Motor neuron (in vitro differentiated cells): ENCODE measurements around the gene SLC6A19. TPM values are rescaled to one million over a fixed set of nuclear protein-coding genes. Genes with fewer than 3 reads are reported as not detected.
"Not testable (repeated sequence)": the region's sequence is repeated elsewhere in the genome, so short reads cannot be mapped to it uniquely, and the experiment has no call there.

Source experiments
- ATAC-seq, 8 experiments: fragments of 200-7000 bp; cut with Tn5 transposase; replicated peaks in 6 of 8; 2 replicates each; pipeline ENCODE4 v1.8.0; 2021; ENCODE audit warnings: mild to moderate bottlenecking in 8 of 8, moderate library complexity in 8 of 8
- H3K27ac ChIP-seq, 2 donors: fragments of 250-450 bp; sonication (Bioruptor Pico); 2 replicates each; pipeline ENCODE4 v1.9.0; 2021; ENCODE audit warnings: antibody characterized with exemption in 2 of 2, mild to moderate bottlenecking in 2 of 2, moderate library complexity in 1 of 2
- H3K4me1 ChIP-seq, 2 donors: fragments of 250-450 bp; sonication (Bioruptor Pico); replicated peaks in 1 of 2; 2 replicates each; pipeline ENCODE4 v1.6.1; 2021; ENCODE audit warnings: antibody characterized with exemption in 2 of 2, mild to moderate bottlenecking in 2 of 2, moderate library complexity in 1 of 2
- H3K4me3 ChIP-seq, 5 donors: fragments of 250-450 bp; sonication (Bioruptor Pico); 2 replicates each; pipeline ENCODE4 v1.9.0; 2021; ENCODE audit warnings: antibody characterized with exemption in 5 of 5, mild to moderate bottlenecking in 5 of 5, moderate library complexity in 4 of 5
- WGBS, 10 experiments: fragments of 450-650 bp; shearing (Covaris generic); methylation state at CpG; one replicate each; pipeline ENCODE4 v1.0.0; 2022; 5-methylcytosine and 5-hydroxymethylcytosine counted together
- in situ Hi-C, 9 experiments: fragments of 400-800 bp; cut with MboI; loops; one replicate each; pipeline ENCODE4 v1.15.0; 2021; ENCODE audit warnings: low sequenced_read_pairs in 9 of 9, low pct_unique_long_range_greater_than_20kb in 2 of 9; ENCODE audit not compliant: unreplicated experiment in 9 of 9
- total RNA-seq, 8 experiments: library from RNA; unstranded; fragments of 300-600 nt; gene quantifications; 2 replicates each; pipeline versions ENCODE4 v1.2.3 to v1.2.4, GENCODE V29; 2022

The SLC6A19 gene
- total RNA-seq: under 1 TPM in 5 of 8 experiments, not detected in 3; 0.04 to 0.24 (median 0.10) TPM

DNA sequence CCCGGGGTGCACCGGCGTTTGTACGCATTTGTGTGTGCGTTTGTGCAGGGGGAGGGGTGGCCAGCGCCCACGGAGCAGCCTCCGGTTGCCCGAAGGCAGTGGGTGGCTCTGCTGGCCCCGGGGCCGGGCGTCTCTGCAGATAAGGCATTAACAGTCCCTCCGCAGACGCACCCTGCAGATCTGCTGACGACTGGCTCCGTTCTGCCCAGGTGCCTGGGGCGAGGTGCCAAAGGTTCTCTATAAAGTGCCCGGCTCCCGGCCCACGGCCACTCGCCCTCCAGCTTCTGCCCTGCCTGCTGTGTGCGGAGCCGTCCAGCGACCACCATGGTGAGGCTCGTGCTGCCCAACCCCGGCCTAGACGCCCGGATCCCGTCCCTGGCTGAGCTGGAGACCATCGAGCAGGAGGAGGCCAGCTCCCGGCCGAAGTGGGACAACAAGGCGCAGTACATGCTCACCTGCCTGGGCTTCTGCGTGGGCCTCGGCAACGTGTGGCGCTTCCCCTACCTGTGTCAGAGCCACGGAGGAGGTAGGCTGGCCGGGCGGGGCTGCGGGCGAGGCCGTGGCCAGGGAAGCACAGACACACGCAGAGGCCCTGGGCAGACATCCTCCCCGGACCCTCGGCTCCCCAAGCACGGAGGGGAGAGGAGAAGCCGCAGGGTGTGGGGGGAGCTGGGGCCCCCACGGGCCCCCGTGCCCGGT is at the start of gene SLC6A19:
SLC6A19 (plus strand) TSS at position 269 of the 699 bp plus-strand sequence; CDS start at position 325, 56 bp downstream.
- in situ Hi-C loops: loop anchor here in 1 of 9 experiments (25.0 kb wide), 1 partner anchor 436 kb away; no protein-coding TSS in a partner anchor
- WGBS, 10 experiments: 22 to 90% methylated on average over 7 to 18 of the region's 51 CpGs; no CpG with 5 or more reads in 8 of the 10 experiments

DNA sequence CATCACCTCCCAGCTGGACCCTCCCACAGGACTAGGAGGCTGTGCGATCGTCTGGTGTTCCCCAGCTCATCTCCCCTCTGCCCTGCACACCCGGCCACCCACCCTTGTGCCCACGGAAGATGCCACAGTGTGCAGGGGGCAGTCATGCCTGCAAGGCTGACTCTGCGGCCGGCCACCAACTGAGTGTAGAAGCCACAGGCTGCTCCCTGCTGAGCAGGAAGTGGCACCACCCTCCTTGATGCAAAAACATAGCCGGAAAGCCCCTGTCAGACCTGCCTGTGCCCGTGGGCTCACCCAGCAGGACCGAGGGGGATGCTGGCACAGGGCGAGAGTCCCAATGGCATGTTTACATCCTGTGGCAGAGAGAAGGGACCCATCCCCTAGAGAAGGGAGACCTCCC is 49.2 kb upstream of the SLC6A19 start:
- no peak for ATAC-seq
- Histone ChIP-seq H3K4me1 (peaks cover 2 to 16% of the 10 kb centered on the region in 2 donors), H3K4me3 (no peak overlapping the region), H3K27ac (no peak overlapping the region)
- in situ Hi-C loops: loop anchor here in 5 of 9 experiments (25.0 kb wide), 2 partner anchors 215 to 485 kb away; no protein-coding TSS in a partner anchor
- 71% methylated on average over 4 of the region's 10 CpGs; no CpG with 5 or more reads in 9 of the 10 experiments for WGBS, 10 experiments

More for the DNA sequence above, at the start of gene SLC6A19:
- no peak for ATAC-seq
- H3K4me1 ChIP-seq: peaks cover 0 to 5% of the 10 kb centered on the region in 2 donors
- H3K4me3 ChIP-seq: no peak within 1 kb of the TSS
- H3K27ac ChIP-seq: no peak within 1 kb of the TSS

GRCh38 chr5:1152771-1153282 is 48.6 kb upstream of the SLC6A19 start:
- peaks cover 2 to 16% of the 10 kb centered on the region in 2 donors for H3K4me1 ChIP-seq
- no peak overlapping the region for H3K4me3 ChIP-seq
- in situ Hi-C loops: loop anchor here in 5 of 9 experiments (25.0 kb wide), 2 partner anchors 216 to 484 kb away; no protein-coding TSS in a partner anchor
- ATAC-seq: peak in 2 of 8 experiments; percentile 6 to 35
- H3K27ac ChIP-seq: no peak overlapping the region
- WGBS, 10 experiments: 40 to 80% (median 72%) methylated on average over 2 to 6 of the region's 15 CpGs; no CpG with 5 or more reads in 5 of the 10 experiments

GRCh38 chr5:1153428-1153827 is 48.0 kb upstream of the SLC6A19 start:
- peaks cover 2 to 16% of the 10 kb centered on the region in 2 donors for H3K4me1 ChIP-seq
- in situ Hi-C loops: loop anchor here in 5 of 9 experiments (25.0 kb wide), 2 partner anchors 216 to 484 kb away; no protein-coding TSS in a partner anchor
- ATAC-seq: no peak
- WGBS, 10 experiments: 50 to 90% (median 60%) methylated on average over 1 to 2 of the region's 12 CpGs; no CpG with 5 or more reads in 7 of the 10 experiments
- H3K4me3 ChIP-seq: no peak overlapping the region
- H3K27ac ChIP-seq: no peak overlapping the region

- peak in 5 of 8 experiments; percentile 38 to 72 (median 66) for ATAC-seq
- peak overlapping the region in 3 of 5 donors; percentile 8 to 22 (median 19) for H3K4me3 ChIP-seq
- in situ Hi-C loops: loop anchor here in 5 of 9 experiments (25.0 kb wide), 2 partner anchors 218 to 482 kb away; no protein-coding TSS in a partner anchor
- 15% methylated on average over 4 of the region's 98 CpGs; no CpG with 5 or more reads in 9 of the 10 experiments for WGBS, 10 experiments
- H3K27ac ChIP-seq: peak overlapping the region in 1 of 2 donors; percentile 43
- peaks cover 2 to 20% of the 10 kb centered on the region in 2 donors for H3K4me1 ChIP-seq
These were observed 46.0 kb upstream of the SLC6A19 start for GRCh38 chr5:1155191-1156032.

DNA sequence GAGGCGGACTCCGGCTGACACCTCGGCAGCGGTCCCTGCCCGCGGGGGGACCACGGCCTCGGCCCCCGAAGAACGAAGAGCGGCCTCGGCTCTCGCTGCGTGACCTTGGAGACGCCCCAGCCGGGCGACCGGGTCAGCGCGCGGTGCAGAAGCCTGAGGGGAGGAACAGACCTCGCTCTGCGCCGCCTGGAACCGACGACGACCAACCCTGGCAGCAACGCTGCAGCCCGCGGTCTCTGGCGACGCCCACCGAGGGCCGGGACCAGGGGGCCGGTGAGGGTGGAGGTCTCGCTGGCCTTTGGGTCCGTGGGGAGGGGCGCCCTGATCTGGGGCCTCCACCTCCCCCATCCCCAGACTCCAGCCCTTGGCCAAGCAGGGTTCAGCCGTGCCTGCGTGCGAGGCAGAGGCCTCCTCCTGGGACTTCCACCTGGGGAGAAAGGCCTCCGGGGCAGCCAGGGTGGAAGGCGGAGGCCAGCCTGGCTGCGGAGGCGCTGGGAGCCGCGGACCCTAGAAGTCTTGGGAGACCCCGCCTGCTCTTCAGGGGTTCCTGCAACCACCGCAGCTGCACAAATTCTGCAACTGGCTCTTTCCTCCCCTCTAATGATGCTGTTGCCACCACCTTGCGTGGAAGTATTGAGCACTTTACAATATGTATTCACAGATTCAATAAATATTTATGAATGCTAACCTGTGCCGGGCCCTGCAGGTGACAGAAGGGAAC is 45.2 kb upstream of the SLC6A19 start:
- in situ Hi-C loops: loop anchor here in 5 of 9 experiments (25.0 kb wide), 2 partner anchors 219 to 481 kb away; no protein-coding TSS in a partner anchor
- Histone ChIP-seq H3K27ac (peak overlapping the region in 1 of 2 donors; percentile 43), H3K4me1 (peaks cover 2 to 17% of the 10 kb centered on the region in 2 donors), H3K4me3 (peak overlapping the region in 3 of 5 donors; percentile 8 to 22 (median 19))
- 0 to 100% (median 67%) methylated on average over 1 to 3 of the region's 51 CpGs; no CpG with 5 or more reads in 7 of the 10 experiments for WGBS, 10 experiments
- peak in 6 of 8 experiments; percentile 17 to 73 (median 66) for ATAC-seq

- H3K4me1 ChIP-seq: peaks cover 2 to 17% of the 10 kb centered on the region in 2 donors
- no peak for ATAC-seq
- WGBS, 10 experiments: 40 to 100% (median 80%) methylated on average over 1 to 4 of the region's 11 CpGs; no CpG with 5 or more reads in 7 of the 10 experiments
- H3K4me3 ChIP-seq: no peak overlapping the region
- in situ Hi-C loops: loop anchor here in 5 of 9 experiments (25.0 kb wide), 2 partner anchors 220 to 480 kb away; no protein-coding TSS in a partner anchor
- H3K27ac ChIP-seq: no peak overlapping the region
These were observed 44.5 kb upstream of the SLC6A19 start for GRCh38 chr5:1156754-1157460.

GRCh38 chr5:1157461-1157986 is 43.9 kb upstream of the SLC6A19 start:
- not testable (repeated sequence) for ATAC-seq, H3K27ac ChIP-seq, H3K4me3 ChIP-seq
- 0 to 50% (median 20%) methylated on average over 1 of the region's 2 CpGs; no CpG with 5 or more reads in 3 of the 10 experiments for WGBS, 10 experiments
- in situ Hi-C loops: loop anchor here in 5 of 9 experiments (25.0 kb wide), 2 partner anchors 220 to 480 kb away; no protein-coding TSS in a partner anchor
- peaks cover 2 to 17% of the 10 kb centered on the region in 2 donors for H3K4me1 ChIP-seq

DNA sequence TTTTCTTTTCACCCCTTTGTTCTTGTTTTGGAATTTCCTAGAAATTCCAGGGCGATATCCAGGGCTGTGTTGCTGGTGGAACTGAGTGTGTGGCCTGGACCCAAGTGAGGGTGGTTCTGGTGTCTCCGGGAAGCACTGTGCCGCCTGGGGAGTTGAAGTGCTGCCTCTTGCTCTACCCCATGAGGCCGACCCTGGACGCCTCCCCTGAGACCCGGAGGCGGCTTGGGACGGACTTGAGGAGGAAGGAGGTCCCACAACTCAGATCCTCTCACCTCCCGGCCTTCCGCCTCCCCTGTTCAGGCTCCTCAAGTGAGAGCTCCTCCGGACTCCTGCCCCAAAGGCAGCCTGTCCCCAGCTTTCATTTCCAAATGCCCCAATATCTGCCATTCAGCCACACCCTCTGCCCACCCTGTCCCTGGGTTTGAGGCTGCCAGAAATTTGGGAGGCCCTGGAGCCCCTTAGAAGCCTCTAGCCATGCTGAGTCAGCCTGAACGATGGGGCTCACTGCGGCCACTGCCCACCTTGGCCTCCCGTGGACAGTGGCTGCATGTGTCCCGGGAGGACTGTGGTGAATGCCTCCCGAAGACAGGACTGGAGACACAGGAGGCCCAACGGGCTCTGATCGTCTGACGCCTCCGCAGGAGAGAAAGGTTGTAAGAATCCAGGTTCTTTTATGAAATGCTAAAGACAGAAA is 42.6 kb upstream of the SLC6A19 start:
- peaks cover 2 to 17% of the 10 kb centered on the region in 2 donors for H3K4me1 ChIP-seq
- ATAC-seq: no peak
- no peak overlapping the region for H3K4me3 ChIP-seq
- in situ Hi-C loops: loop anchor here in 5 of 9 experiments (25.0 kb wide), 2 partner anchors 221 to 479 kb away; no protein-coding TSS in a partner anchor
- 57 to 100% (median 81%) methylated on average over 2 to 8 of the region's 20 CpGs; no CpG with 5 or more reads in 4 of the 10 experiments for WGBS, 10 experiments
- H3K27ac ChIP-seq: no peak overlapping the region

DNA sequence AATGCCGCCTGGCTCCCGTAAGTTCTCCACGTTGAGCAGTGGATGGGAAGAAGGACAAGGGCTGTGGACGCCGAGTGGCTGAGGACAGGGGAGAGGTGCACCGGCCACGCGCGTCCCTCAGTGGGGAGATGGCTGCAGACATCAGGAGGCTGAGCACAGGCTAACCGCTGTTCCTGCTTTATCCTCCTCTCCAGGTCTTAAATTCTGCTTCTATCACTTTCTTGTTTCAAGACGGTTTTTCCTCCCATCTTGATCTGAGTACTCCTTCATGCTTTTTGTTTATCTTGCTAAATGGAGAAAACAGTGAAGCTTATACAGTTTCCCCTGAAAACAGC is 42.1 kb upstream of the SLC6A19 start:
- Histone ChIP-seq H3K27ac (no peak overlapping the region), H3K4me1 (peaks cover 2 to 17% of the 10 kb centered on the region in 2 donors), H3K4me3 (no peak overlapping the region)
- no peak for ATAC-seq
- in situ Hi-C loops: loop anchor here in 5 of 9 experiments (25.0 kb wide), 2 partner anchors 222 to 478 kb away; no protein-coding TSS in a partner anchor
- WGBS, 10 experiments: 0 to 100% (median 72%) methylated on average over 1 to 6 of the region's 11 CpGs
